IPS-NIHi7 (cell line): Measurements from ENCODE around the gene GCA.
A peak's percentile ranks its signal among the peaks of the same experiment; 100 is the strongest.

ENCODE experiments used
- DNase-seq: peaks from one replicate; pipeline ENCODE4 v3.0.0; 2012; ENCODE audit warnings: mixed read lengths; ENCODE audit errors: extremely low spot score

The GCA gene

GRCh38 chr2:162328424-162329157 is 15.3 kb upstream of the GCA start:
- no peak for DNase-seq

DNA sequence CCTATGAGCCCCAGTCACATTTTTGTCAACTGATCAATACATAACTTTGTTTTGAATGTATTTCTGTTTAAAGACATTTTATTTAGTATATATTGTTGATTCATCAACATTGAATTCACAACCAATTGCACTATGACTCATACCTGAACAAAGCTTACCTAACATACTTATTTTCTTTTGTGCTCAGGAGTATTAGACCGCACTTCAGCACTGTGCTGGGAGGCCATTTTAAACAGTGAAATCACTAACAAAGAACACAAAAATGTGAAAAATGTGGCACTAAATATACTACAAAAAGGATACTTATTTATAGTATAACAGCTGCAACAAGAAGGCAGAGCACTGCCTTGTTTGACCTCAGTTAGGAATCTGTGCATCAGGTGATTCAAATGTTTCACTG is 13.1 kb upstream of the GCA start:
- no peak for DNase-seq

GRCh38 chr2:162333968-162334367 is 10.0 kb upstream of the GCA start:
- peak; percentile 25 for DNase-seq

GRCh38 chr2:162337868-162338267 is 6.1 kb upstream of the GCA start:
- DNase-seq = no peak

GRCh38 chr2:162340822-162341221 is 3.1 kb upstream of the GCA start:
- no peak for DNase-seq

GRCh38 chr2:162342321-162342720 is 1.6 kb upstream of the GCA start:
- no peak for DNase-seq

GRCh38 chr2:162342841-162343240 is 1.1 kb upstream of the GCA start:
- no peak for DNase-seq

DNA sequence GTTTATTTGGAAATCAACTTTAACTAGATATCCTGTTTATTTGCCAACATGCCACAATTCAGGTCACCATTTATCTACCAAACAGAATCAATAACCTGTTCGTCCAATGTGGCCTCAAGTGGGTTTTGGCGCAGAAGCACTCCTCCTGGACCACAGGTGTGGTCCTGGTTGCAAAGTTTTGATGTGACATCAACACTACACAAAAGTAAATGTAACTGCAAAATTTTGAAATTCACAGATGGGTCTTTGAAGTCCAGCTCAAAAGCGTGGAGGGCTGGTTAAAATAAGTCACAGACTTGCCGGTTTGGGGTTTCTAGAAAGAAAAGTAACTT is 474 bp upstream of the GCA start:
- DNase-seq = no peak

DNA sequence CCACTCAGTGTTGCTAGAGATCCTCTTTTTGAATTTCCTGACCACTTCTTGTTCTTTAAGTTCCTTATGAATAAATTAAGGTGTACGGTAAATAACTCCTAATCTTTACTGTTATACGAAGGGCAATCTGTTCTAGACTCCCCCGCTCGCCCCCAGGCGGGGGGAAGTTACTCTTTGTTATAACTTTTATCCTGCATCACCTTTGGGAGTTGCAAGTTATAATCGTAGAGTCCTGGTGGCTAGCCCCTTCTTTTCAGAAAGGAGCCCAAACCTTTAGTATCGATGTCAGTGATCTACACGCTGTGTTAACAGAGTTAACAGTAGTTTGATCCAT is 652 bp downstream of the GCA start:
- DNase-seq = no peak

GRCh38 chr2:162365392-162365791 is 21.5 kb downstream of the GCA start:
- no peak for DNase-seq

DNA sequence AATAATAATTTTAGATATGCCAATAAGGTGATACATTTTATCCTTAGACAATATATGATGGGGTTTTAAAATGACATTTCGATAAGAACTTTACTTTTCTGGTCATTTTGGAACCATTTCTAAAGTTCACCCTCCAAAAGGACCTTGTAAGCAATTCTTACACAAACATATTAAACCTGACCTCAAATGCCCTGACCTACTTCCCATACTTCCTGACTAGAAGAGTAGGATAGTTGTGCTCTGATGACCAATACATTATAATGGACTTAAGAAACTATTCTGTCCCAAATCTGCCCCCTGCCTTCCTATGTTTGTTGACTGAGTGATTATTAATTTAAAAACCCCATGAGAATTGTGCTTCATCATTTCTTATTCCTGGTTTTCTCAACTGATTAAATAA is 24.6 kb downstream of the GCA start:
- no peak for DNase-seq

DNA sequence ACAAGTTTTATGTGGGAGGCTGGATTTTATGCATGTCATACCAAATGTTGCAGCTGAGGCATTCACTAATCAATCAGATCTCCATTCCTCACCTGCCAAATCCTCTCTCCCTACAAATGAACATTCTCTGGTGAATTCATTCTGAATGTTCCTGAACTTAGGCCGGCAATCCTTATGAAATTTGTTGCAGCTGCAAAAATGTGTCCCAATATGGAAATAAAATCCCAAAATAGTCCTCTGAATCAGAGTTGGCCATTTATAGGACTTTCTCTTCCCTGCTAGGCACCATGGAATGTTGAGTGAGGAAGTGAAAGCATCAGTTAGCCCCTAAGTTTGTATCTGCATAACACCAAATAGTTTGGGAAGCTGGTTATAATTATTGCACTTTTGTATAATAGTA is 25.6 kb downstream of the GCA start:
- no peak for DNase-seq

GRCh38 chr2:162370931-162371330 is 27.0 kb downstream of the GCA start:
- no peak for DNase-seq

- DNase-seq = no peak
These were observed 28.9 kb downstream of the GCA start for GRCh38 chr2:162372818-162373217.

DNA sequence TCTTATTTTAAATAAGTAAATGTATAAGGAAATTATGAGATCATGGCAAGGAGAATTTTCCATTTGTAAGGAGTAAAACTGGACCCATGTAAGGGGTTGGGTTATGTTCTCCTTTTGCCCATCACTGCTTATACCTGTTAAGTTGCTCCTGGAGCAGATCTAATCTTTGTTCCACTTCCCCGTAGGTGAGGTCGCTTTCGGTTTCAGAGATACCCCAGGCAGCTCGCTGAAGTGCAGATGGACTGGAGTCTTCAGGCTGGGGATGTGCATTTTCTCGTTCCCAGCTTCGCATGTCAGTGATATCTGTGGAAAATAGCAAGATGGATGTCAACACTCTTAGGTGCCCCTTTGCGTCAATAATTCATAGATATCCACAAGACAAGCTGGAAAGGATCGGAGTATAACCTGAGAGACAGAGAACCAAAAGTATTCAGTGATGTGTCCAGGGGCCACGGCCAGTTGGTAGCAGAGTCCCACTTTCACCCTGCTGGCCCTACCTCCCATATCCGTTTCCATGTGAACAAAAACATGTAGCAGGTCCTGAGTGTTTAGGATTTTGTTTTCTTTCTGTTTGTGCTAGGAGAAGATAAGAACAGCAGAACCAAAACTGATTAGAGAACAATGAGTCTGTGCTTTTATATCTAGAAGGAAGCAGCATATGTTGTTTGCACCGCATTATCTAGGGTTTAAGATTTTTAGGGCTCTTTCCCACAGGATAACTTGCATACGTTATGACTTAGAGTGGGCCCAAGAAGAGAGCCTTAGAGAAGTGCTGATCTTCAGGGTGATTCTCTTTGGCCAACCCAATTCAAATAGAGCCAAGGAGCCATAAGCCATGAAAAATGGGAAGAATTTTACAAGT is 36.0 kb downstream of the GCA start:
- DNase-seq = no peak

DNA sequence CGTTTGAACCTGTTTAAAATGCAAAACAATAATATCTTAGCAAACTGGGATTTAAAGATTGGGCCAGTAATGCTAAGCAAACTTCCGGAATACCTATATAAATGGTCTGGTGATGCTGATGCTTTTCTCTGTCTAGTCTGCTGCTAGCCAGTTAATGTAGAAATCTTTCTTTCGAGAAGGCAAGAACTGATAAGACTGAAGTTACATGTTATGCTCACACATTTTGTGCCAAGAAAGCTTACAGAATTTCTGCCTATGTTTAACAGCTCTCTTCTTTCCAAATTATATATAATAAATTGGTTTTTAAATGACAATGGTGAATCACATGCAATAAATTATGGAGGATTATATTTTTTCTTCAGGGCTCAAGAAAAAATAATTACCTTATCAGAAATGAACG is 37.9 kb downstream of the GCA start:
- no peak for DNase-seq

DNA sequence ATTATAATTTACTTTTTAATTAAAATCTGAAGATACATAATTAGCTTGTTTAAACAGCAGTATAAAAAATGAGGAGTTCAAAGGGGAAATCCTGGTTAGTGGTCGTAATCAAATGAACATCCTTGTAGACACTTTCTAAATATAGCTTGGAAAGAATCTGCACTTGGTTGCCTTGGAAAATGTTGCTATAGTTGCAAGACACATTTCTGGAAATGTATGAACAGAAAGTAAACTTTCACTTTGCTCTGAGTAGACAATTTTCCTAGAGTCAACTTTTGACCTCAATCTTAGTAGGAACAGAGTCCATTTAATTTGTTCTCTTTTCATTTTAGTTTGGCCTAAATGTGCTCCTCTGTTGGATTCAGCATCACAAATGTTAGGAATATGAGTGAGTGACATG is 38.3 kb downstream of the GCA start:
- DNase-seq = no peak

DNA sequence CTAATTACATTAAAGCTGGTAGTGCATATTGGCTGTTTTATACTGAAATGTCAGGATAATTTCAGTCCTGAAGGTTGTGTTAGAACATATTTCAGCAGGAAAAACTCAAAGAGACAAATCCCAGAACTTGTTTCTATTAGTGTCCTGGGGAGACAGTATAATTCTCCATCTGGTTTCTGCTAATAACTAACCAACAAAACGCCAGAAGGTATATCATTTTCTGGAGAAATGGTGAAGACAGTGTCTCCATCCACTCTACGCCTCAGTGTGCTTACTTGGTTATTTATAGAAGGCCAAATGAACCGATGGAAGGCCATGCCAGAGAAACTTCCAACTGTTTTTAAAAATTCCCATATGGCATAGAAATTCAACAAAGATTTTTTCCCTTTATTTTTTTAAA is 41.6 kb downstream of the GCA start:
- DNase-seq = no peak

GRCh38 chr2:162390801-162391200 is 46.9 kb downstream of the GCA start:
- DNase-seq = no peak

- DNase-seq = no peak
These were observed 56.4 kb downstream of the GCA start for GRCh38 chr2:162400336-162400735.

- no peak for DNase-seq
These were observed 57.9 kb downstream of the GCA start for GRCh38 chr2:162401871-162402270.

GRCh38 chr2:162403884-162404283 is 60.0 kb downstream of the GCA start:
- no peak for DNase-seq
